Islet of Langerhans (tissue), 1 donor: ENCODE measurements around the gene MCCD1.
"Not testable (repeated sequence)": the region's sequence is repeated elsewhere in the genome, so short reads cannot be mapped to it uniquely, and the experiment has no call there.

Source experiments
- FAIRE-seq: peaks from one replicate; lab custom pipeline; 2011; peaks lifted over from hg19 to GRCh38; lab: Jason Lieb, UNC

The MCCD1 gene

GRCh38 chr6:31528821-31529328 lies at the start of gene MCCD1:
MCCD1 (plus strand) TSS chr6:31528962; CDS start chr6:31529015, 53 bp downstream.
- FAIRE-seq = no peak

- no peak for FAIRE-seq
Measured at GRCh38 chr6:31479151-31479932, 49.4 kb upstream of the MCCD1 start.

- FAIRE-seq = no peak
Measured at GRCh38 chr6:31479933-31480535, 48.7 kb upstream of the MCCD1 start.

- no peak for FAIRE-seq
Measured at GRCh38 chr6:31480574-31480973, 48.2 kb upstream of the MCCD1 start.

- FAIRE-seq = no peak
Measured at GRCh38 chr6:31483392-31483791, 45.4 kb upstream of the MCCD1 start.

- no peak for FAIRE-seq
Measured at GRCh38 chr6:31485055-31485454, 43.7 kb upstream of the MCCD1 start.

- not testable (repeated sequence) for FAIRE-seq
Measured at GRCh38 chr6:31486065-31486837, 42.5 kb upstream of the MCCD1 start.

- FAIRE-seq = not testable (repeated sequence)
Measured at GRCh38 chr6:31487674-31488073, 41.1 kb upstream of the MCCD1 start.

GRCh38 chr6:31489086-31489485 lies 39.7 kb upstream of the MCCD1 start:
- FAIRE-seq = no peak

GRCh38 chr6:31490115-31490873 lies 38.5 kb upstream of the MCCD1 start:
- no peak for FAIRE-seq

GRCh38 chr6:31493550-31493874 lies 35.2 kb upstream of the MCCD1 start:
- FAIRE-seq = not testable (repeated sequence)

GRCh38 chr6:31493875-31494694 lies 34.7 kb upstream of the MCCD1 start:
- FAIRE-seq = no peak

GRCh38 chr6:31495580-31495979 lies 33.2 kb upstream of the MCCD1 start:
- FAIRE-seq = no peak

- not testable (repeated sequence) for FAIRE-seq
Measured at GRCh38 chr6:31496826-31497225, 31.9 kb upstream of the MCCD1 start.

GRCh38 chr6:31497531-31498476 lies 31.0 kb upstream of the MCCD1 start, which contains the start of gene MICB:
MICB (plus strand) TSS chr6:31498145; CDS start chr6:31498194, 49 bp downstream.
- no peak for FAIRE-seq

GRCh38 chr6:31498748-31499147 lies 30.0 kb upstream of the MCCD1 start:
- no peak for FAIRE-seq

- not testable (repeated sequence) for FAIRE-seq
Measured at GRCh38 chr6:31499648-31500047, 29.1 kb upstream of the MCCD1 start.

- FAIRE-seq = no peak
Measured at GRCh38 chr6:31502586-31502985, 26.2 kb upstream of the MCCD1 start.

GRCh38 chr6:31509036-31509435 lies 19.7 kb upstream of the MCCD1 start:
- not testable (repeated sequence) for FAIRE-seq

GRCh38 chr6:31510007-31510406 lies 18.8 kb upstream of the MCCD1 start:
- FAIRE-seq = no peak
